H1 (cell line): ENCODE data around the gene CSNK1D.

Experiments used
- JUND ChIP-seq: IDR thresholded peaks from 2 replicates; pipeline ENCODE4 v1.6.1; 2011; ENCODE audit warnings: mild to moderate bottlenecking, improper control_type of control experiment, low read length
- POLR2A ChIP-seq, 2 experiments: IDR thresholded peaks; 1 replicate in 1 of 2; 2 replicates in 1 of 2; pipeline ENCODE4 v1.6.1; 2011; ENCODE audit warnings: low read depth in 2 of 2, low read length in 2 of 2, mild to moderate bottlenecking in 2 of 2; ENCODE audit errors: control extremely low read depth in 1 of 2
- RNF2 ChIP-seq: fragments of 200-900, 300-1000 bp; sonication (generic); IDR thresholded peaks from 2 replicates; pipeline ENCODE4 v1.7.1; 2016; ENCODE audit warnings: borderline replicate concordance, low read depth, mild to moderate bottlenecking, antibody characterized with exemption, low read length; ENCODE audit not compliant: poor library complexity, severe bottlenecking; ENCODE audit errors: missing control alignments
- YY1 ChIP-seq: IDR thresholded peaks from 2 replicates; pipeline ENCODE4 v1.6.1; 2011; ENCODE audit warnings: low read depth, mild to moderate bottlenecking, low read length
- ZNF274 ChIP-seq: IDR thresholded peaks from 2 replicates; pipeline ENCODE4 v1.7.0; 2012; ENCODE audit warnings: low read length, borderline replicate concordance; ENCODE audit errors: extremely low read depth
- TF ChIP-seq, protein P1 (sequence below), 3 experiments: IDR thresholded peaks; 1 replicate in 2 of 3; 2 replicates in 1 of 3; pipeline versions ENCODE4 v1.5.1 to v1.6.1; 2011; ENCODE audit warnings: low read length in 3 of 3, mild to moderate bottlenecking in 3 of 3, inconsistent platforms in 2 of 3, low read depth in 1 of 3, moderate library complexity in 1 of 3; ENCODE audit not compliant: insufficient read depth in 1 of 3; ENCODE audit errors: control extremely low read depth in 1 of 3

DNA sequence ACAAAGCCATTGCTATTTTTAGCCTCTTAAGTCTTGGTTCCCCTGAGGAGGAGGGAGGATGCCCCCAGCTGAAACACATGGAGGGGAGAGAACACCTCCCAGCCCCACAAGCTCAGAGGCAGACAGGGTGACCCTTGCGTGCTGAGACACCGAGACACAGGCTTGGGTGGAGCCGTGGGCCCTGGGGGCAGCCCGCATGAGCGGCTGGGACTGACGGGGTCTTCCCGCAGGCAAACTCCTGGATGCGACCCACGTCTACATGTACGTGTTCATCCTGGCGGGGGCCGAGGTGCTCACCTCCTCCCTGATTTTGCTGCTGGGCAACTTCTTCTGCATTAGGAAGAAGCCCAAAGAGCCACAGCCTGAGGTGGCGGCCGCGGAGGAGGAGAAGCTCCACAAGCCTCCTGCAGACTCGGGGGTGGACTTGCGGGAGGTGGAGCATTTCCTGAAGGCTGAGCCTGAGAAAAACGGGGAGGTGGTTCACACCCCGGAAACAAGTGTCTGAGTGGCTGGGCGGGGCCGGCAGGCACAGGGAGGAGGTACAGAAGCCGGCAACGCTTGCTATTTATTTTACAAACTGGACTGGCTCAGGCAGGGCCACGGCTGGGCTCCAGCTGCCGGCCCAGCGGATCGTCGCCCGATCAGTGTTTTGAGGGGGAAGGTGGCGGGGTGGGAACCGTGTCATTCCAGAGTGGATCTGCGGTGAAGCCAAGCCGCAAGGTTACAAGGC lies 34.9 kb downstream of the CSNK1D start:
- TF ChIP-seq ZNF274 (no peak), YY1 (no peak), POLR2A (IDR thresholded peaks at IDR 0.05; ENCODE audit: control extremely low read depth in 1 of 2, low read depth in 2 of 2, low read length in 2 of 2) (no peak), RNF2 (no peak), JUND (no peak)
- TF ChIP-seq, protein P1, sequence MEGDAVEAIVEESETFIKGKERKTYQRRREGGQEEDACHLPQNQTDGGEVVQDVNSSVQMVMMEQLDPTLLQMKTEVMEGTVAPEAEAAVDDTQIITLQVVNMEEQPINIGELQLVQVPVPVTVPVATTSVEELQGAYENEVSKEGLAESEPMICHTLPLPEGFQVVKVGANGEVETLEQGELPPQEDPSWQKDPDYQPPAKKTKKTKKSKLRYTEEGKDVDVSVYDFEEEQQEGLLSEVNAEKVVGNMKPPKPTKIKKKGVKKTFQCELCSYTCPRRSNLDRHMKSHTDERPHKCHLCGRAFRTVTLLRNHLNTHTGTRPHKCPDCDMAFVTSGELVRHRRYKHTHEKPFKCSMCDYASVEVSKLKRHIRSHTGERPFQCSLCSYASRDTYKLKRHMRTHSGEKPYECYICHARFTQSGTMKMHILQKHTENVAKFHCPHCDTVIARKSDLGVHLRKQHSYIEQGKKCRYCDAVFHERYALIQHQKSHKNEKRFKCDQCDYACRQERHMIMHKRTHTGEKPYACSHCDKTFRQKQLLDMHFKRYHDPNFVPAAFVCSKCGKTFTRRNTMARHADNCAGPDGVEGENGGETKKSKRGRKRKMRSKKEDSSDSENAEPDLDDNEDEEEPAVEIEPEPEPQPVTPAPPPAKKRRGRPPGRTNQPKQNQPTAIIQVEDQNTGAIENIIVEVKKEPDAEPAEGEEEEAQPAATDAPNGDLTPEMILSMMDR (IDR thresholded peaks at IDR 0.05; ENCODE audit: control extremely low read depth in 1 of 3, insufficient read depth in 1 of 3, low read depth in 1 of 3, low read length in 3 of 3): no peak
